GM21423 (cell line): Measurements from ENCODE around the gene GLYATL1.
"Not testable (repeated sequence)": the region's sequence is repeated elsewhere in the genome, so short reads cannot be mapped to it uniquely, and the experiment has no call there.

Source experiments
- ATAC-seq: cut with Tn5 transposase; IDR thresholded peaks from one replicate; pipeline ENCODE4 v1.9.1; 2021; ENCODE audit warnings: mild to moderate bottlenecking, moderate library complexity; ENCODE audit not compliant: unreplicated experiment

Gene GLYATL1

DNA sequence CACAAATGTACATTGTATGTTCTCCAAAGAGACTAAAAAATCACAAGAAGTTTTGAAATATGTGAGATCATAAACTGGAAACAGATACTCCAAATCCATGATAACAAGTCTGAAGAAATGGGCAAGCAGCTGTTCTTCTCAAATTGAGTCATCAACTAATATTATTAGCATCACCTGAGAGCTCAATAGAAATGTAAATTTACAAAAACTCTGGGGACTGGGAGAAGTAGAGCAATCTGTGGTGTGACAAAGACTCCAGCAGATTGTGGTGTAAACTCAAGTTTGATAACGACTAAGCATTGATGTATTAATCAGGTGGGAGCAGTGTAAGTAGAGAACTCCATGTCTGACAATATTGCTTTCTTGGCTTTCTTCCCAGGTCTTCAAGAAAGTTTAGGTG, 53.2 kb downstream of the GLYATL1 start:
- no peak for ATAC-seq

- no peak for ATAC-seq
Observed at GRCh38 chr11:58994171-58994570, 54.9 kb downstream of the GLYATL1 start.

DNA sequence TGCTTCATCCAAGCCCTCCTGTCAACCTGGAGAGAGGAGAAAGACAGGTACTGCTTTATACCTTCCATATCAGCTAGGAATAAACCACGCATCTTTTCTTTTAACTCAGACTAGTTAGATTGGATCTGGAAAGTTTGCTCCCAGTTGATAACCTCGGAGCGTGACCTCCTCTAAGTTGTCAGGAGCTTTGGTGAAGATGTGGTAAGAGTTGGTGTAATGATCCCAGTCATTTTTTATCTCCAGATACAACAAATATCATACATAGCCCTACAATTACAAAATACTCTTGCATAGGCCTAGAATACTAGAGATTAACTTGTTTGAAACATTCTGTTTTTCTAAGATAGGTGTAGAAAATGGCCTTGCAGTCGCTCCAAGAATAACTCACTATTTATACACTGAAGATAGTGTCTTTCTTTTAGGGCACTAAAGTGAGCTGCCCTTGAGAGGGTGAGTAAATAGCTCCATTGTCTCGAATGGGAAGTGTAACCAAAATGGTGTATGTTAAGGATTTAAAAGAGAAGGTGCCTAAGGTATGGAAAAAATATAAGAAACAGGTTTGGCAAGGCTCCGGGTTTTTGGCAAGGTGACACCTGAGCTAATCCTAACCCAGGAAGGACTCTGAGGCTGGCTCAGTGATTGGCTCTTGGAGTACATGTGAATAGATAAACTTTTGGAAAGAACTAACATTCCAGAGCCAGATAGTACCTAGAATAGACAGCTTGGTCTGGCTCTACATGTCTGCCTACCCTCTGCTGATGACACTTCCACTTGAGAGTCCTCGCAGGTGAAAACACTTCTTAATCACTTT, 59.4 kb downstream of the GLYATL1 start:
- no peak for ATAC-seq

GRCh38 chr11:58999291-58999680, 60.0 kb downstream of the GLYATL1 start:
- peak; percentile 96 for ATAC-seq

- ATAC-seq = no peak
Observed at GRCh38 chr11:59000003-59000402, 60.7 kb downstream of the GLYATL1 start.

DNA sequence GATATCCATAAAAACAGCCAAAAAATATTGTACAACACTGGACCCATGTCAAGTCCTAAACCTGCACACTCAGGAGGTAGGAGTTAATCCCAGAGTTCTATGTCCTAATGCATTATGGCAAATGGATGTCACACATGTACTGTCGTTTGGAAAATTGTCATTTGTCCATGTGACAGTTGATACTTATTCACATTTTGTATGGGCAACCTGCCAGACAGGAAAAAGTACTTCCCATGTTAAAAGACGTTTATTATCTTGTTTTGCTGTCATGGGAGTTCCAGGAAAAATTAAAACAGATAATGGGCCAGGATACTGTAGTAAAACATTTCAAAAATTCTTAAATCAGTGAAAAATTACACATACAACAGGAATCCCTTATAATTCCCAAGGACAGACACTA, 62.7 kb downstream of the GLYATL1 start:
- not testable (repeated sequence) for ATAC-seq
